Cardiac muscle cell (in vitro differentiated cells and primary cell): ENCODE data around the gene TGIF2. TPM values are rescaled to one million over a fixed set of nuclear protein-coding genes. Genes with fewer than 3 reads are reported as not detected.

Experiments
- DNase-seq, 2 donors: peaks; one replicate each; pipeline versions ENCODE4 v3.0.0 to v3.0.0-alpha.2; 2010 to 2017; ENCODE audit warnings: low read depth in 1 of 2, low spot score in 1 of 2
- H3K27ac ChIP-seq: fragments of 200-600 bp; sonication (generic); 2 replicates; pipeline ENCODE4 v1.5.1; 2016
- H3K27me3 ChIP-seq: fragments of 200-600 bp; sonication (generic); 2 replicates; pipeline ENCODE4 v1.6.0; 2016; ENCODE audit warnings: control low read depth
- H3K36me3 ChIP-seq: fragments of 200-600 bp; sonication (generic); 2 replicates; pipeline ENCODE4 v1.5.1; 2016; ENCODE audit warnings: control low read depth
- H3K4me1 ChIP-seq: fragments of 200-600 bp; sonication (generic); 2 replicates; pipeline ENCODE4 v1.8.1; 2017; ENCODE audit warnings: low read depth, mild to moderate bottlenecking, mixed run types
- H3K4me3 ChIP-seq: fragments of 200-600 bp; sonication (generic); 2 replicates; pipeline ENCODE4 v1.5.1; 2016; ENCODE audit warnings: mild to moderate bottlenecking
- H3K9me3 ChIP-seq: fragments of 200-600 bp; sonication (generic); 2 replicates; pipeline ENCODE4 v1.5.1; 2017; ENCODE audit warnings: low read depth, mild to moderate bottlenecking, control low read depth
- polyA plus RNA-seq: library from polyadenylated mRNA; unstranded; fragments of >200 nt; fragmentation: Nextera tagmentation; extraction: Ambion mirVana; gene quantifications from 2 replicates; pipeline ENCODE4 v1.2.1, GENCODE V29; 2016
- total RNA-seq: library from RNA; depleted of rRNA; stranded (reverse); fragments of >200 nt; gene quantifications from 2 replicates; pipeline ENCODE4 v1.2.3, GENCODE V29; 2016
- TF ChIP-seq, protein P1 (sequence below): IDR thresholded peaks from 2 replicates; pipeline ENCODE4 v1.5.1; 2012; ENCODE audit warnings: low read depth, mild to moderate bottlenecking, low read length

The TGIF2 gene
- total RNA-seq (52.8 and 59.4 TPM in 2 replicates), polyA plus RNA-seq (69.5 and 90.6 TPM in 2 replicates)

DNA sequence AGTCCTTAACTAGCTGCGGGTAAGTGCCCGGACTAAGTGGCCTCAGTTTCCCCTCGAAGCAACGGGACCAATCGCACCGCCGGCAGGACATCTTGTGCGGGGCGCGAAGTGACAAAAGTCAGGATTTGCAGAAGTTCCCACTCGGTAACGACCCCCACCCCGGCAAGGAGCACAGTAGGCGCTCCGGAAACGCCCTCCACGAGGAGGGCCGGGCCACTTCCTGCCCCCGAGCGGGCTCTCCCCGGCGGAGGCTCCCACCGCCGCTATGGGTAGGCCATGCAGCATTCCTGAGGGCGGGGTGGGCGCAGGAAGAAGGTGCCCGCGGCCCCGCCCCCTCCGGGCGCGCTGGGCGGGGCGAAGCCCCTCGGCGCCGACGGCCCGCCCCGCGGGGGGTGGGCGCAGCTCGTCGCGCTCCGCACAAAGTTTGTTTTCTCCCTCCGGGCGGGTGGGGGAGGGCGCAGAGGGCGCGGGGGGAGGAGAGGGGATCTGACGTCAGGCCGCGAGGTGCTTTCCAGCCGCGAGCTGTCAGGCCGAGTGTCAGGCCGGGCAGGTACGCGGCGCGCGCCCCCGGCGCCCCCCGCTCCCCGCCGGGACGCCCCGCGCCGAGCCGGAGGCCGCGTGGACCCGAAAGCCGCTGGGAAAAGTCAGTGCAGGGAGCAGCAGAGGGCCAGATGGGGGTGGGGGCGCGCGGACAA lies at the start of gene TGIF2:
Gene TGIF2, plus strand, starts transcription at position 495 of the 695 bp plus-strand sequence. CDS start 5,178 bp downstream, outside the sequence.
- H3K4me1 ChIP-seq: peaks cover 29% of the 10 kb centered on the region
- H3K4me3 ChIP-seq: peak within 1 kb of the TSS; percentile 96
- no peaks in the 10 kb centered on the region for H3K36me3 ChIP-seq
- no peaks in the 10 kb centered on the region for H3K9me3 ChIP-seq
- no peaks in the 10 kb centered on the region for H3K27me3 ChIP-seq
- H3K27ac ChIP-seq: peak within 1 kb of the TSS; percentile 96
- TF ChIP-seq, protein P1, sequence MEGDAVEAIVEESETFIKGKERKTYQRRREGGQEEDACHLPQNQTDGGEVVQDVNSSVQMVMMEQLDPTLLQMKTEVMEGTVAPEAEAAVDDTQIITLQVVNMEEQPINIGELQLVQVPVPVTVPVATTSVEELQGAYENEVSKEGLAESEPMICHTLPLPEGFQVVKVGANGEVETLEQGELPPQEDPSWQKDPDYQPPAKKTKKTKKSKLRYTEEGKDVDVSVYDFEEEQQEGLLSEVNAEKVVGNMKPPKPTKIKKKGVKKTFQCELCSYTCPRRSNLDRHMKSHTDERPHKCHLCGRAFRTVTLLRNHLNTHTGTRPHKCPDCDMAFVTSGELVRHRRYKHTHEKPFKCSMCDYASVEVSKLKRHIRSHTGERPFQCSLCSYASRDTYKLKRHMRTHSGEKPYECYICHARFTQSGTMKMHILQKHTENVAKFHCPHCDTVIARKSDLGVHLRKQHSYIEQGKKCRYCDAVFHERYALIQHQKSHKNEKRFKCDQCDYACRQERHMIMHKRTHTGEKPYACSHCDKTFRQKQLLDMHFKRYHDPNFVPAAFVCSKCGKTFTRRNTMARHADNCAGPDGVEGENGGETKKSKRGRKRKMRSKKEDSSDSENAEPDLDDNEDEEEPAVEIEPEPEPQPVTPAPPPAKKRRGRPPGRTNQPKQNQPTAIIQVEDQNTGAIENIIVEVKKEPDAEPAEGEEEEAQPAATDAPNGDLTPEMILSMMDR: no peak
- peak; percentile 93 to 98 for DNase-seq

DNA sequence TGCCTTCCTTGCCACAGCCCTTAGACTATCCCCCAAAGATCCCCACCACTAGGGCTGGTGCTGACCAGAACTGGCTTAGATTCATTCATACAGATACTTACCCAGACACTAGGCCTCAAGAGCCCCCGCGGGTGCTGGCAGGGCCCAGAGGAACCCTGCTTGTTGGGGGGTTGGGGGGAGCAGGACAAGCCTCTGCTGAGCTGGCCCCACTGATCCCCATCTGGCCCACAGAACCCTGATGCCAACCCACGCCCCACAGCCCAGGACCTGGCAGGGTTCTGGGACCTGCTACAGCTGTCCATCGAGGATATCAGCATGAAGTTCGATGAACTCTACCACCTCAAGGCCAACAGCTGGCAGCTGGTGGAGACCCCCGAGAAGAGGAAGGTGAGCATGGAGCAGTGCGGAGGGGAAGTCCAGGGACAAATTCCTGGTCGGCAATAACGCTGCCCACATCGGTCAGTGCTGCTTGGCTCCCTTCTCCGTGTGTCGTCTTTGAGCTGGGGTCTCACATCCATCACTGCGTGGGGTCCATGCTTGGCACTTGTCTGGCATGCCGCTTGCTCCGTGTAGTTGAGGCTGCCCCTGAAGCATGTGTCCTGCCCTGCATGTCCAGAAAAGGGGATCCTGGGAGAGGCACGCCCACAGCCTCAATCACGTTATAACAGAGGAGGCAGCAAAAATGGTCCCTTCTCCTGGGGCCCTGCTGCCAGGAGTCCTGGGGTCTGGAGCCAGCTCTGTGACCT lies 47.6 kb upstream of the TGIF2 start:
- Histone ChIP-seq H3K27me3 (no peaks in the 10 kb centered on the region), H3K27ac (peak overlapping the region; percentile 26), H3K36me3 (peaks cover 25% of the 10 kb centered on the region), H3K4me1 (no peaks in the 10 kb centered on the region), H3K9me3 (no peaks in the 10 kb centered on the region), H3K4me3 (no peak overlapping the region)
- TF ChIP-seq, protein P1: no peak
- DNase-seq: no peak

DNA sequence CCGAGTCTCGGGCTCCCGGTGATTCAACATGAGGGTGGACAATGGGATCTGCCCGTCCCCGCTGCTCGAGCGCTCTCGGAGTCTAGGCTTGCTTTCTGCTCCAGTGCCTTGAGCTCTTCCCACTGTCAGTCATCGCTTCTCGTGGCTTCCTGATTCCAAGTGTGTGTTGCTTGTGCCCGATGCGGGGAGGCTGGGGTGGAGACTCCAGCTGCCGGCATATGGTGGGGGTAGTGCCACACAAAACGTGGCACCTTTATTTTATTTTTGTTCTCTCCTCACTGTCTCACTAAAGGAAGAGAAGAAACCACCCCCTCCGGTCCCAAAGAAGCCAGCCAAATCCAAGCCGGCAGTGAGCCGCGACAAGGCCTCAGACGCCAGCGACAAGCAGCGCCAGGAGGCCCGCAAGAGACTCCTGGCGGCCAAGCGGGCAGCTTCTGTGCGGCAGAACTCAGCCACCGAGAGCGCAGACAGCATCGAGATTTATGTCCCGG lies 46.8 kb upstream of the TGIF2 start:
- Histone ChIP-seq H3K36me3 (peaks cover 25% of the 10 kb centered on the region), H3K4me3 (no peak overlapping the region), H3K9me3 (no peaks in the 10 kb centered on the region), H3K27me3 (no peaks in the 10 kb centered on the region), H3K4me1 (no peaks in the 10 kb centered on the region), H3K27ac (peak overlapping the region; percentile 83)
- TF ChIP-seq, protein P1: no peak
- DNase-seq: no peak

DNA sequence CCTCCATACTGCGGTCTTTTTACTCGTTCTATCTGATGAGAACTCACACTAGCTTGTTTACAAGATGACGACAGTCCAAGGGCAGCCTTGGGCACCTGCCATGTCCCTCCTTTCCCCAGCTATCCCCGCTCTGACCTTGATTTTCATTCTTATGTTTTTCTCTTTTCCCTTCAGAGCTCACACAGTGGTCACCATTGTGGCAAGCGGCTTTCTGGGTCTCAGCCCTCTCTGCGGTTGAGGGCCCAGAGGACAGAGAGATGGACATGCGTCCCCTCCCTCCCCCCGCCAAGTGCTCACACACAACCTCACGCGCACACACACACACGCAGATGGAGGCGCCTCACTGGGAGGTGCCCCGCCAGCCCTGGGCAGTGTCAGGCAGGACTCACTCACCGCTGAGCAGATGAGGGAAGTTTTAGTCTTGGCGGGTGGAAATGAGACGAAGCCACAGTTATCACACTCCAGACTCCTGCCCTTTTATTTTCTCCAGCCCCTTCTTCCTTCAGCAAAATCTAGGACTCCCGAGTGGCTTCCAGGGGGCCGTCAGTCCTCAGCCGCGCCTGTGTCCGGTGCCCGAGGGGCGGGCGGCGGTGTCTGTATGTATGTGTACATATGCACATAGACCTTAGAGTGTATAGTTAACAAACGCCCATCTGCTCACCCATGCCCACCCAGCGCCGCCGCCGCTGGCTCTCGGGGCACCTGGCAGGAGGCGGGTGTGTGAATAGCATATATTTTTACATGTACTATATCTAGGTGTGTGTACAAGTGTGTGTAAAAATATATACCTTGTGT lies 45.9 kb upstream of the TGIF2 start:
- Histone ChIP-seq H3K4me1 (no peaks in the 10 kb centered on the region), H3K9me3 (no peaks in the 10 kb centered on the region), H3K36me3 (peaks cover 25% of the 10 kb centered on the region), H3K27ac (peak overlapping the region; percentile 83), H3K4me3 (no peak overlapping the region), H3K27me3 (no peaks in the 10 kb centered on the region)
- no peak for DNase-seq
- TF ChIP-seq, protein P1: no peak

DNA sequence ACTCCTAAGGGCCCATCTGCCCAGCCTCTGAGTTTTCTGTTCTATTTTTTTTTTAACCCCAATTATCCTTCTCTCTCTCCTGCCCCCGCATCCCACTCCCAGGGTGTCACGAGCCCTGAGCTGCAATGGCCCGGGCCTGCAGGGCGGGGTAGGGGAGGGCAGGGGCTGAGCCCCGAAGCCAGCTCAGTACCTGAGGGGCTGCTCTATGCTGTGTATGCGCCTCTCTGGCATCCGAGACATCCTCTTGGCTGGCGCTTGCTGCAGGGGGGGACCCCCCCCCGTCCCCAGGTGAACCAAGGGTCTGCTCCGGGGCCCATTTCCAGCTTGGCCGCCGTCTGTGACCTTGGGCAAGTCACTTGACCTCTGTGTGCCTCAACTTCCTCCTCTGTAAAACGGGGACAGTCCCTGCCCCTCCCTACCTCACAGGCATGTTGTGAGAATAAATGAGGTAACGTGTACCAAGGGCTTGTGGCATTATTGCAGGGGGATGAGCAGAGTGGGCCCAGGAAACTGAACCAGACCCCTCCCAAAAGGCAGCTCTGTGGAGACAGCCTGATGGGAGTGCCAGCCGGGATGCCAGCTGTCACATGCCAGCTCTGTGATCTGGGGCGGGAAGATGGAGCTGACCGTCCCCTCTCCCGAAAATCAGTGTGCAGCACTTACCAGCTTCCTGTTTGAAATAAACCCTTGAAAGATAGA lies 45.1 kb upstream of the TGIF2 start:
- Histone ChIP-seq H3K4me1 (no peaks in the 10 kb centered on the region), H3K4me3 (no peak overlapping the region), H3K36me3 (peaks cover 25% of the 10 kb centered on the region), H3K9me3 (no peaks in the 10 kb centered on the region), H3K27me3 (no peaks in the 10 kb centered on the region), H3K27ac (peak overlapping the region; percentile 76)
- TF ChIP-seq, protein P1: no peak
- no peak for DNase-seq
